NCI-H510A treated with DMSO at 0.1 percent for 48 hours (cell line): Measurements from ENCODE around the gene NIPA2.

Source experiments
- DNase-seq: peaks from one replicate; lab custom pipeline; 2025; lab: John Stamatoyannopoulos, UW

The NIPA2 gene

GRCh38 chr15:22902981-22903380 is 64.5 kb downstream of the NIPA2 start:
- no peak for DNase-seq

- no peak for DNase-seq
Observed at GRCh38 chr15:22903427-22903826, 65.0 kb downstream of the NIPA2 start.

- DNase-seq: peak; percentile 23
Observed at GRCh38 chr15:22903961-22904534, 65.6 kb downstream of the NIPA2 start.

DNA sequence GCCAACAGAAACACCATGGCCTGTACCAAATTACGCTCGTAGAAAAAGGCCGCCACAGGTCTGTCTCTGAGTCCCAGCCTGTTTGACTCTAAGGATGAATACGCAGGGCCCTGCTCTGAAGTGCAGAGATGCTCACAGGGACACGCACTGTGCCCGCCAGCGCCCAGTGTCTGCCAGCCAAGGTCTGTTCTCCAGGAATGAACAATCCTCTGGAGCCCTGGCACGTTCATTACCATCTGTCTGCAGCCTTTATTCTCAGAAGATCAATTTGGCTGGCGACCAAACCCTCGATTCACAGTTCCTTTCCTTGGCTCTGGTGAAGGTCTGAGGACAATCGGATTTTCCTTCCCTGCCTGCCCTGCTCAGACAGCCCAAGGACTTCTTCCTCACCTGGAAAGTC is 66.3 kb downstream of the NIPA2 start:
- no peak for DNase-seq

GRCh38 chr15:22907161-22907950 is 68.9 kb downstream of the NIPA2 start:
- DNase-seq: no peak

DNA sequence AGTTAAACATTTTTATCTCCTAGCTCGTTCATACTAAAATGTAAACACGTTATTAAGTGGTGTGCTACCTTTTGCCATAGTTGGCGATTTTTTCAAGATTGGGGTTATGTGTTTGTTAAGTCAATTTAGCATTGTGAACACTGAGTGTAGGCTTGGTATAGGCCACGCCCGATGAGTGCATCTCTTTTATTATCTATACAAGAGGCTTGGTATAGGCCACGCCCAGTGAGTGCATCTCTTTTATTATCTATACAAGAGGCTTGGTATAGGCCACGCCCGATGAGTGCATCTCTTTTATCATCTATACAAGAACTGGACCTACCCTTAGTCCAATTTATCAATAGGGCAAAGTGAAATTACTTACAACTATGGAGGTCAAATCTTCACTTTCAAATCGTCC is 70.4 kb downstream of the NIPA2 start:
- DNase-seq: no peak

GRCh38 chr15:22911306-22911705 is 72.8 kb downstream of the NIPA2 start:
- DNase-seq: no peak

- DNase-seq: no peak
Observed at GRCh38 chr15:22912256-22912655, 73.8 kb downstream of the NIPA2 start.

GRCh38 chr15:22913646-22914380 is 75.3 kb downstream of the NIPA2 start:
- no peak for DNase-seq

- no peak for DNase-seq
Observed at GRCh38 chr15:22915866-22916515, 77.5 kb downstream of the NIPA2 start.

- DNase-seq: no peak
Observed at GRCh38 chr15:22916606-22917350, 78.3 kb downstream of the NIPA2 start.

GRCh38 chr15:22917556-22917955 is 79.1 kb downstream of the NIPA2 start:
- DNase-seq: no peak
